HG03575 (cell line): ENCODE measurements around the gene BCL7C.
"Not testable (repeated sequence)": the region's sequence is repeated elsewhere in the genome, so short reads cannot be mapped to it uniquely, and the experiment has no call there.

Experiments used
- ATAC-seq: cut with Tn5 transposase; IDR thresholded peaks from one replicate; pipeline ENCODE4 v1.9.1; 2021; ENCODE audit not compliant: unreplicated experiment, insufficient number of reproducible peaks, low FRiP score; ENCODE audit errors: extremely low read depth

The BCL7C gene

DNA sequence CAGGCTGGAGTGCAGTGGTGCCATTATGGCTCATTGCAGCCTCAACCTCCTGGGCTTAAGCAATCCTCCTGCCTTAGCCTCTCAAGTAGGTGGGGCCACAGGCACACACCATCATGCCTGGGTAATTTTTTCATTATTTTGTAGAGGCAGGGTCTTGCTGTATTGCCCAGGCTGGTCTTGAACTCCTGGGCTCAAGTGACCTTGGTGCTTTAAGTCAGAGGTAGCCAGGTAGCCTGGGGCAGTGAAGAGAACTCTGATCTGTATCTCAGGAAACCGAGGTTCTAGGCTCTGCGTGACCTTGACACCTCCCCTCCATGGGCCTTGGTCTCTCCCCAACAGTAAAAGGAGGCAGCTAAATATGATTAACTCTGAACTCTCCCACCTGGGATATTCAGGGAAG is 5.9 kb upstream of the BCL7C start:
- no peak for ATAC-seq

DNA sequence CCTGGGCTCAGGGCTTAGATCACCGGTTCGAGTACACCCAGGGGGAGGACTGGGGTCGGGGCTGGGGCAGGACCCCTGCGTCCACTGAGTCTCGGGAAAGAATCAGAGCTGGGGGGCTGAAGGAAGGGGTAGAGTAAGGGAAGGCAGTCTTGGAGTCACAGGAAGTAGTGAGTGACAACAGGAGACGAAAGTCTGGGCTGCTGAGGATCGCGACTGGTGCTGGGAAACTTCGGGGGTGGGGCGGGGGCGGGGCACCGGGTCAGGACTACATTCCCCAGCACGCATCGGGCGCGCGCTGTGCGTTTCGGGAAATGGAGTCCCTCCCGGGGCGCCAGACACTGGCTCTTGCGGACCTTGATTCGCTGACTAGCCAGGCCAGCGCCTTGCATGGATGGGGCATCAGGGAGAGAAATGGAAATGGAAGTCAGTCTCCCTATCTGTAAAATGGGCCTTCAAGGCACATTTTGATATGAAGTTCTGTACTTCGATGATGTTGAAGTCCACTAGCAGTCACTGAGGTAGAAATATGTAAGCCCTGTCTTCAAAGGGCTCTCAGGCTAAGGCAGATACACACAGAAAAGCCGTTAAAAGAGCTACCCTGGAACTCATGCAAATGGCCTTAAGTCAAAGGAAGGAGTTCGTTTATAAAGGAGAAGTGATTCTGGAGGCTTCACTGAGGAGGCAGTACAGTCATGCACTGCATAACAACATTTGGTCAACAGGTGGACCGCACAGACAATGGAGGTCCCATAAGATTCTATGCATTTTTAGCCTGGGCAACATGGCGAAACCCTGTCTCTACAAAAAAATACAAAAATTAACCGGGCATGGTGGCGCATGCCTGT is 3.2 kb upstream of the BCL7C start:
- ATAC-seq, result no peak

GRCh38 chr16:30896261-30896888 is 2.5 kb upstream of the BCL7C start, which contains the start of gene CTF1:
TSS of gene CTF1 (plus strand) at chr16:30896614. CDS start at chr16:30896644, 30 bp downstream.
- no peak for ATAC-seq

DNA sequence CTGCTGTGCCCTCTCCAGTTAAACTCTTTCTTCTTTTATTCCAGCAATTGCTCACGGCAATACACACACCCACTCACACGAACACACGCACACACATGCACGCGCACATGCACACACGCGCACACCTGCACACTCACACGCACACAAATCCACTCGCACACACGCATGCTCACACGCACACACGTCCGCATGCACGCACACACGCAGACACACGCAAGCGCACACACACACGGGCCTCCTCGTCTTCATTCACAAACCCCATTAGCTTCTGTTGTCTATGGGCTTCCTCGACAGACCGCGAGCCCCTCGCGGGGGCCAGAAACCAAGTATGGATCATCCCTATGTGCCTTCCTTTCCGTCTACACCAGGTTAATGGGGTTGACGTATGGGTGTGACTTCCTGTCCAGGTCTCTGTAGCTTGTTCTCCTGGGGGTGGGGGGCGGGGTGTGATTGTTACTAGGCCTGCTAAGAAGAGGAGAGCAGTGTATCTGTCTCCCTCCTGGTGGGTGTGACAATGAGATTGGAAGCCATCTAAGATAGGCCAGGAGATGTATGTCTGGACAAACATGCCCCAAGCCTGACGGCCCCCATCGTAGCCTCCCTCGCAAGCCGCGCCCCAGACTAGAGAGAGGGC is 1.9 kb upstream of the BCL7C start:
- ATAC-seq, result no peak

GRCh38 chr16:30894540-30895368 is 877 bp upstream of the BCL7C start:
- ATAC-seq, result no peak

GRCh38 chr16:30893417-30893743 is 497 bp downstream of the BCL7C start:
- ATAC-seq, result no peak

- no peak for ATAC-seq
Measured at GRCh38 chr16:30892670-30893416, 1.0 kb downstream of the BCL7C start.

- ATAC-seq, result not testable (repeated sequence)
Measured at GRCh38 chr16:30891043-30891823, 2.6 kb downstream of the BCL7C start.

GRCh38 chr16:30889721-30890120 is 4.2 kb downstream of the BCL7C start:
- ATAC-seq, result no peak

DNA sequence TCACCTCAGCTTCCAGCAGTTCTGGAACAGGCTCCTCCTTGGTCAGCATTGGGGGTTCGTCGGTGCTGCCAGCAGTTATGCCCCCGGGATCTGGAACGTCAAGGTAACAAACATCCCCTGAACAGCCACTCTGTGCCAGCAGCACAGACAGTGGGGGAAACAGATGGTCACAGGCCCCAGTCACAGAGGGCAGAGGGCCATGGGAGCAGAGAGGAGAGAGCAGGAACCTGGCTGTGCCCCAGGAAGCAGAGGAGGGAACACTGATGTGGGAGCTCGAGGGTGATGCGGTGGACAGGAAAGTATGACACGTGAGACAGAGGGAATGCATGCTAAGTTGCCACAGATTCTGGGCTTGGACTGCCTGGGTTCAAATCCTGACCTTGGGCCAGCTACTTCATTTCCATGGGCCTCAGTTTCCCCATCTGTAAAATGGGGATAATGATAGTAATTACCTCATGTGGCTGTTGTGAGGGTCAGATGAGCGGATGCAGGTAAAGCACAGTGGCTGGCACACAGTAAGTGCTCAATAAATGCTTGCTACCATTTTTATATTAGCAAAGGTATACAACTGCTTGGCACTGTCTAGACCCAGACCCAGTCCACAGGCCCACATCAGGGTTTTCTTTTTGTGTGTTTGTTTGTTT is 4.9 kb downstream of the BCL7C start:
- ATAC-seq, result no peak

- no peak for ATAC-seq
Measured at GRCh38 chr16:30887927-30888326, 6.0 kb downstream of the BCL7C start.

DNA sequence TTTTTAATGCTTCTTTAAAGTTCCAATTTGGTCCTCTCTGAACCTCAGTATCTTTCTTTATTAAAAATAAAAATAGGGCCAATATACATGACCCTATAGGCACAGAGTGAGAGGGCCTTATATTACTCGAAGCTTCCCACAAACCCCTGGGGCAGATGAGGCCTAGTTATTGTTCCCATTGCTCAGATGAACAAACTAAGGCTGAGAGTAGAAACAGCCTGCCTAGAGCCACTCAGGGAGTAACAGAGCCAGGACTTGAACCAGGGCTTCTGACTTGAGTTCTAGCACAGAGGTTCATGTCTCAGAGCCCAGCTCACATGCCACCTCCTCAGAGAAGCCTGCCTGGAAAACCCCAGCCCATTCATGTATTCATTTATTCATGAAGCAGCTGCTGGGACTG is 7.7 kb downstream of the BCL7C start:
- no peak for ATAC-seq

DNA sequence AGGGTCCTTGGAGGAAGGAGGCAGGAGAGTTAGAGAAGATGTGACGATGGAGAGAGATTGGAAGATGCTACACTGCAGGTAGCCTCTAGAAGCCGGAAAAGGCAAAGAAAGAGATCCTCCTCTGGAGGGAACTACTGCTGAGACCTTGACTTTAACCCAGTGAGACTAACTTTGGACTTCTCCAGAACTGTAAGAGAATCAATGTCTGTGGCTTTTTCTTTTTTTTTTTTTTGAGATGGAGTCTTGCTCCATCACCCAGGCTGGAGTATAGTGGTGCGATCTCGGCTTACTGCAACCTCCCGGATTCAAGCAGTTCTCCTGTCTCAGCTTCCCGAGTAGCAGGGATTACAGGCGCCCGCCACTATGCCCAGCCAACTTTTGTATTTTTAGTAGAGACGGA is 8.7 kb downstream of the BCL7C start:
- ATAC-seq, result no peak

GRCh38 chr16:30884760-30885159 is 9.1 kb downstream of the BCL7C start:
- ATAC-seq, result no peak

- ATAC-seq, result no peak
Measured at GRCh38 chr16:30882429-30883310, 11.2 kb downstream of the BCL7C start.

DNA sequence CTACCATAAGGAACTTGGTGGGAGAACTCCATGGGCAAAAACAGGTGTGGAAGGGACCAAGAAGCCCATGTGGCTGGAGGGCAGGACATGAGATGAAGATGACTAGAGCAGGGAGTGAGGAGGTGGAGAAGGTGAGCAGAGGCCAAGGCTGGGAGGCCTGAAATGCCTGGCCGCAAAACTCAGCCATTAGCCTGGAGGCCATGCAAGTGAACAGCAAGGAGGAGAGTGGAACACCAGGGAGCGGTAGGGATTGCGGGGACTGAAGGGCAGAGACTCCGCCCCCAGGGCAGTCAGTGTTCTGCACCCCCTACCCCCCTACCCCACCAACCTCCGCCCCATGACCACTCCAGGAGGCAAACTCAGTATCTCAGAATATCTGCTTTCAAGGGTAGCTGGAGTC is 17.0 kb downstream of the BCL7C start:
- no peak for ATAC-seq
